PFSK-1 (cell line): Measurements from ENCODE around the gene RNF113B.

Experiments
- FOXP2 ChIP-seq: optimal IDR thresholded peaks from 2 replicates; pipeline ENCODE3; 2011; ENCODE audit warnings: borderline replicate concordance, control low read depth, inconsistent platforms; ENCODE audit not compliant: insufficient read depth; ENCODE audit errors: extremely low read length, extremely low read depth
- POLR2AphosphoS5 ChIP-seq: IDR thresholded peaks from 2 replicates; pipeline ENCODE4 v1.6.1; 2012; ENCODE audit warnings: low read depth, mild to moderate bottlenecking, control low read depth, low read length, moderate library complexity
- SIN3A ChIP-seq: IDR thresholded peaks from 2 replicates; pipeline ENCODE4 v1.6.1; 2012; ENCODE audit warnings: mild to moderate bottlenecking, low read length, moderate library complexity, borderline replicate concordance; ENCODE audit not compliant: insufficient read depth
- TAF1 ChIP-seq: IDR thresholded peaks from 2 replicates; pipeline ENCODE4 v1.6.1; 2012; ENCODE audit warnings: low read length, control low read depth, borderline replicate concordance; ENCODE audit not compliant: insufficient read depth
- TF ChIP-seq, protein P1 (sequence below), 2 experiments: IDR thresholded peaks; 2 replicates each; pipeline versions ENCODE4 v1.6.1 to v1.8.0; 2011 to 2012; ENCODE audit warnings: low read depth in 2 of 2, low read length in 2 of 2, control low read depth in 1 of 2, inconsistent platforms in 1 of 2, mild to moderate bottlenecking in 1 of 2, moderate library complexity in 1 of 2; ENCODE audit not compliant: insufficient read depth in 1 of 2

DNA sequence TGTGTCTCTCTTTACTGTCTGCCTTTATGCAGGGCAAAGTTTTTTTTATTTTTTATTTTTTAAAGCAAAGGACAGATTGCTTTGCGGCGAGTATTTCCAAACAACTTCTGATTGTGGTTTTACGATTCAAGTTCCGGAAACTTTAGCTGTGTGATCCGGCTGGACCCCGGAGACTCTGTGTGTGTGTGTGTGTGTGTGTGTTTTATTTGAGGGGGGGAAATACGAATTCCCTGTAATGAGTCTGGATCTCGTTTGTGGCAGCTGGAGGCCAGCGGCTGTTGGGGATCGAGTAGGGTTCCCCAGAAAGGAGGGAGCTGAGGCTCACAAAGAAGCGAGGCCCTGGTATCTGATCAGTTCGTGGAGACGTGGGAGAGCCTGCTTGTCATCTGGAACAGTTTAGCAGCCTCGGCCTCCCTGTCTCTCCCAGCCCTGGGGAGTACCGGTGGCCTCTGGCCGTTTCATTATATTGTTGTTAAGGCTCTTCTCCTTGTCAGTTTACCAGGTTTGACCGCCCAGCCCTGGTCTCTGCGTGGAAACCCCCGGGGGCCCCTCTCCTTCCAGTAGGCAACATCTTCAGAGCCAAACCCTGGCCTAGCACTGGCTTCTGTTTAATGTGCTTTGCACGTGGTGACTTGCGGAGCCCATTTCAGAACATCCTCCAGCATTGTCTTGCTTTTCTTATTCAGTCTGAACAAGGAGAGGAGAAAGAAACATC is 32.9 kb downstream of the RNF113B start:
- TF ChIP-seq, protein P1, sequence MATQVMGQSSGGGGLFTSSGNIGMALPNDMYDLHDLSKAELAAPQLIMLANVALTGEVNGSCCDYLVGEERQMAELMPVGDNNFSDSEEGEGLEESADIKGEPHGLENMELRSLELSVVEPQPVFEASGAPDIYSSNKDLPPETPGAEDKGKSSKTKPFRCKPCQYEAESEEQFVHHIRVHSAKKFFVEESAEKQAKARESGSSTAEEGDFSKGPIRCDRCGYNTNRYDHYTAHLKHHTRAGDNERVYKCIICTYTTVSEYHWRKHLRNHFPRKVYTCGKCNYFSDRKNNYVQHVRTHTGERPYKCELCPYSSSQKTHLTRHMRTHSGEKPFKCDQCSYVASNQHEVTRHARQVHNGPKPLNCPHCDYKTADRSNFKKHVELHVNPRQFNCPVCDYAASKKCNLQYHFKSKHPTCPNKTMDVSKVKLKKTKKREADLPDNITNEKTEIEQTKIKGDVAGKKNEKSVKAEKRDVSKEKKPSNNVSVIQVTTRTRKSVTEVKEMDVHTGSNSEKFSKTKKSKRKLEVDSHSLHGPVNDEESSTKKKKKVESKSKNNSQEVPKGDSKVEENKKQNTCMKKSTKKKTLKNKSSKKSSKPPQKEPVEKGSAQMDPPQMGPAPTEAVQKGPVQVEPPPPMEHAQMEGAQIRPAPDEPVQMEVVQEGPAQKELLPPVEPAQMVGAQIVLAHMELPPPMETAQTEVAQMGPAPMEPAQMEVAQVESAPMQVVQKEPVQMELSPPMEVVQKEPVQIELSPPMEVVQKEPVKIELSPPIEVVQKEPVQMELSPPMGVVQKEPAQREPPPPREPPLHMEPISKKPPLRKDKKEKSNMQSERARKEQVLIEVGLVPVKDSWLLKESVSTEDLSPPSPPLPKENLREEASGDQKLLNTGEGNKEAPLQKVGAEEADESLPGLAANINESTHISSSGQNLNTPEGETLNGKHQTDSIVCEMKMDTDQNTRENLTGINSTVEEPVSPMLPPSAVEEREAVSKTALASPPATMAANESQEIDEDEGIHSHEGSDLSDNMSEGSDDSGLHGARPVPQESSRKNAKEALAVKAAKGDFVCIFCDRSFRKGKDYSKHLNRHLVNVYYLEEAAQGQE (IDR thresholded peaks at IDR 0.05; ENCODE audit: insufficient read depth in 1 of 2, low read depth in 2 of 2, low read length in 2 of 2), result no peak
- TF ChIP-seq SIN3A (no peak; the same call in 1 of the 2 replicates), POLR2AphosphoS5 (no peak), TAF1 (no peak), FOXP2 (no peak)
